WERI-Rb-1 (cell line): ENCODE measurements around the gene PTPRD.

Source experiments
- DNase-seq: peaks from one replicate; pipeline ENCODE4 v3.0.0-alpha.2; 2020
- H3K27ac ChIP-seq: fragments of 250-450 bp; sonication (Bioruptor Pico); 2 replicates; pipeline ENCODE4 v1.5.1; 2020; ENCODE audit warnings: mild to moderate bottlenecking, moderate library complexity
- H3K27me3 ChIP-seq: fragments of 250-450 bp; sonication (Bioruptor Pico); 2 replicates; pipeline ENCODE4 v1.5.1; 2021; ENCODE audit warnings: mild to moderate bottlenecking, low read depth, moderate library complexity; ENCODE audit not compliant: insufficient read depth, severe bottlenecking
- H3K36me3 ChIP-seq: fragments of 250-450 bp; sonication (Bioruptor Pico); 2 replicates; pipeline ENCODE4 v1.5.1; 2020; ENCODE audit warnings: mild to moderate bottlenecking, moderate library complexity
- H3K4me3 ChIP-seq: 2 replicates; pipeline ENCODE4 v1.5.1; 2011; ENCODE audit warnings: low read depth, mild to moderate bottlenecking, control low read depth, low read length
- H3K9me3 ChIP-seq: fragments of 250-450 bp; sonication (Bioruptor Pico); 2 replicates; pipeline ENCODE4 v1.5.1; 2021; ENCODE audit warnings: mild to moderate bottlenecking, moderate library complexity; ENCODE audit not compliant: severe bottlenecking
- TF ChIP-seq, protein P1 (sequence below): IDR thresholded peaks from 2 replicates; pipeline ENCODE4 v1.5.1; 2011; ENCODE audit warnings: low read depth, mild to moderate bottlenecking, control low read depth, inconsistent platforms, low read length

The PTPRD gene

DNA sequence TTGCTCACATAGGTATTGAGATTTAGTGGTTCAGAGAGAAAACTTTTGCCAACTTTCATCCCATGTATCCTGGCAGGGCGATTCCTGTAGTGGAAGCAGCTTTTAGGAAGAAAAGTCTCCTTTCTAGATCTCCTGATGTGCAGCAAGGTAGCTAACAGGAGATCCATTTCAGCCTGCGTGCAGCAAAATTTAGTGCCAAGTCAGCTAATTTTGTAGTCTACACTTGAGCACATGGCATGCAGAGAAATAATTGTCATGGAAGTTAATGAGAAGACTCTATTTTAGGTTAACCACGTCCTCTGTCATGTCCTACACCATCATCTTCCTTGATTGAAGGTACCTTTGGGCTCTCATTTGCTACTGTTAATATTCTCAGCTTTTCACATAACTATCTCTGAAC lies 165.8 kb downstream of the PTPRD start:
- DNase-seq = no peak
- no peaks in the 10 kb centered on the region for H3K27me3 ChIP-seq
- no peaks in the 10 kb centered on the region for H3K9me3 ChIP-seq
- TF ChIP-seq, protein P1, sequence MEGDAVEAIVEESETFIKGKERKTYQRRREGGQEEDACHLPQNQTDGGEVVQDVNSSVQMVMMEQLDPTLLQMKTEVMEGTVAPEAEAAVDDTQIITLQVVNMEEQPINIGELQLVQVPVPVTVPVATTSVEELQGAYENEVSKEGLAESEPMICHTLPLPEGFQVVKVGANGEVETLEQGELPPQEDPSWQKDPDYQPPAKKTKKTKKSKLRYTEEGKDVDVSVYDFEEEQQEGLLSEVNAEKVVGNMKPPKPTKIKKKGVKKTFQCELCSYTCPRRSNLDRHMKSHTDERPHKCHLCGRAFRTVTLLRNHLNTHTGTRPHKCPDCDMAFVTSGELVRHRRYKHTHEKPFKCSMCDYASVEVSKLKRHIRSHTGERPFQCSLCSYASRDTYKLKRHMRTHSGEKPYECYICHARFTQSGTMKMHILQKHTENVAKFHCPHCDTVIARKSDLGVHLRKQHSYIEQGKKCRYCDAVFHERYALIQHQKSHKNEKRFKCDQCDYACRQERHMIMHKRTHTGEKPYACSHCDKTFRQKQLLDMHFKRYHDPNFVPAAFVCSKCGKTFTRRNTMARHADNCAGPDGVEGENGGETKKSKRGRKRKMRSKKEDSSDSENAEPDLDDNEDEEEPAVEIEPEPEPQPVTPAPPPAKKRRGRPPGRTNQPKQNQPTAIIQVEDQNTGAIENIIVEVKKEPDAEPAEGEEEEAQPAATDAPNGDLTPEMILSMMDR = no peak
- H3K36me3 ChIP-seq = no peaks in the 10 kb centered on the region
- H3K27ac ChIP-seq = no peak overlapping the region
- H3K4me3 ChIP-seq = no peak overlapping the region

DNA sequence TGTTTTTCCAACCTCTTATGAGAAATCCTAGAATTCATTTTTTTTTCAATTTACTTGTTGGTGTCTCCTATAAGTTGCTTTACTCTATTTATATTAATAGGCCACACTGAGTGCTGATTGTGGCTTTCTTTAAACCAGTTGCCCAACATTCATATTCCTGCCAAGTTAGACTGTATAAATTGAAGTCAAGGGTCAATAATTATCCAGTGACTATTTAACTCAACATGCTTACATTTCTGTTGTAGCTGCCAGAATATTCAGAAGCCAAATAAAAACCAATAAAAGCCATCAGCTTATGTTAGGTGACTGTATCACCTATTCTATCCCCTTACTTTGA lies 169.0 kb downstream of the PTPRD start:
- no peak overlapping the region for H3K27ac ChIP-seq
- H3K27me3 ChIP-seq = no peaks in the 10 kb centered on the region
- H3K9me3 ChIP-seq = no peaks in the 10 kb centered on the region
- H3K36me3 ChIP-seq = no peaks in the 10 kb centered on the region
- TF ChIP-seq, protein P1 = no peak
- no peak for DNase-seq
- H3K4me3 ChIP-seq = no peak overlapping the region

DNA sequence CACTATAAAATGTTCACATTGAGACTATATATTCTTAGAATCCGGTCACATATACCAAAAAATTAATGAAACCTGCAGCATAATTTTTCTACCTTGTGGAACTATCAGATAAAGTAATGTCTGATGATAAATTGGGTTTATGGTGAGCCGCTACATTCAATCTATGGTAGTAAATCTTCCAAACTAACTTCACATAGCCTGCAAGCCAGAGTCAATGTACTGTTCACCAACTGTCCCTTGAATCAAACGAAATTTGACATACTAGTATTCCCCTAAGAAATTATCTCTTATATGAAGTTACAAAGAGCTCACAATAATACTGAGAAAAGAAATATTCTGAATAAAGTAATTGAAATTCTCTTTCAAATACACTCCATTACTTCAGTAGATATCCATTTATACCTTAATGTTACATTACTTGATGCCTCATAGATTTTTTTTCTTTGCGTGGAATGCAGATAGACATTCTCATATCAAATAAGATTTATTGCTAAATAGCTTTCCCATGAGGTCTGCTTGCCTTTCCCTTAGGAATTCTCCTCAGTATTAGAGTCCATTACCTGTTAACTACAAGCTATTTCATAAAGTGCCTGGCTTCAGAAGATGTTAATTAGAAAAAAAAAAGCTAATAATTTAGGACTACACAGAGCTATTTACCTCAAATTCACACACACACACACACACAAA lies 169.5 kb downstream of the PTPRD start:
- no peaks in the 10 kb centered on the region for H3K36me3 ChIP-seq
- H3K27ac ChIP-seq = no peak overlapping the region
- no peak for DNase-seq
- H3K9me3 ChIP-seq = no peaks in the 10 kb centered on the region
- H3K27me3 ChIP-seq = no peaks in the 10 kb centered on the region
- H3K4me3 ChIP-seq = no peak overlapping the region
- TF ChIP-seq, protein P1 = no peak

DNA sequence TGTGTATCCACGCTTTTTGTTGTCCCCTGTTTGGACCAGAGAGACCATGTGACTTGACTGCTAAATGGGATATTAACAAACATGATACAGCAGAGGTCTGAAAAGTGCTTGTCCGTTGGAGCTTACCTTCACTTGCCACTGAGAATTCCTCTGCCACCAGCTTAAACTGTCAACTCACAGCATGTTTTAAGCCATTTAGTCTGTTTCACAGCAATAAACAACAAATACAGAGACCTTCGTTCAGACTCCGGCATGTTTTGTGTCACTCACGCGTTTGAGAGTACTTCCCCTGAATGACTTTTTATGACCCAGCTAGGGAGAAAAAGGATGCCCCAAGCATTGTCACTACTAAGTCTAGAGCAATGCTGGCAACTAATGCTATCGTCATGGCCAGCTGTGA lies 173.8 kb downstream of the PTPRD start:
- Histone ChIP-seq H3K4me3 (no peak overlapping the region), H3K36me3 (no peaks in the 10 kb centered on the region), H3K27ac (no peak overlapping the region), H3K9me3 (no peaks in the 10 kb centered on the region), H3K27me3 (no peaks in the 10 kb centered on the region)
- TF ChIP-seq, protein P1 = no peak
- no peak for DNase-seq

DNA sequence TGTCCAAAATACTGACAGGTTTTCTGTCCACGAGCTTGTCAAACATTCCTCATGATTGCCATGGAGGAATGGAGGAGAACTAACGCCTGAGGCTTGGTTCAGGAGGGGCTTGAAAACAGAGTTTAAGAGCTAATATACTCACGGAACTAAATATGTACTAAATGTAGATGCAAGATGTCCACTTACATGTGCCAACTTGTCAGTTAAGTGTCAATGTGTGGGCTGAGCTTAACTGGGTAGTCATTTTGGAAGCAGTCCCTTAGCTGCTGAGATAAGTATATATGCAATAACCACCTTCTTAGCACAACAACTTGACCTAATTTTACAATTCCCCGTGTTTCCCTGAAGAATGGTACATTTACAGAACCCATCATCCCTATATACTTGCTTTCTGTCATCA lies 176.0 kb downstream of the PTPRD start:
- no peak overlapping the region for H3K4me3 ChIP-seq
- H3K27ac ChIP-seq = no peak overlapping the region
- no peaks in the 10 kb centered on the region for H3K36me3 ChIP-seq
- DNase-seq = no peak
- no peaks in the 10 kb centered on the region for H3K27me3 ChIP-seq
- TF ChIP-seq, protein P1 = no peak
- no peaks in the 10 kb centered on the region for H3K9me3 ChIP-seq

DNA sequence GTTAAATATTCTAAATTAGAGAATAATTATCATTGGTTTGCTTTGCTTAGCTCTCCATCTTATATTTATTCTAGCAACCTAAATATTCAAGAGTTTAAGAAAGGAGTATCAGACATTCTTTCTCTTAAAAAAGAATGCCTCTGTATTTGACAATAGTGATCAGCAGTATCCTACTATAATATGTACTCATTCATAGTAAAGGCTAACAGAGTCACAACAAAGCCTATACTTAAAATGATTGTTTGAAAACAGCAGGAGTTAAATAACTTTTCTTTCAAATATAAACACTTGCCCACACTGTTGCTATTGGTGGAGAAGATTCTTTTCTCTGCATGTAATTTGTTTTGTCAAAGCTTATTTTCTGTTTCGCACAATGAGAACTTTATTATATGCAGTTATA lies 178.4 kb downstream of the PTPRD start:
- no peak overlapping the region for H3K27ac ChIP-seq
- DNase-seq = no peak
- no peaks in the 10 kb centered on the region for H3K36me3 ChIP-seq
- no peaks in the 10 kb centered on the region for H3K27me3 ChIP-seq
- H3K4me3 ChIP-seq = no peak overlapping the region
- TF ChIP-seq, protein P1 = no peak
- H3K9me3 ChIP-seq = no peaks in the 10 kb centered on the region
